ENCODE data around the gene MAPK8IP3.

The MAPK8IP3 gene

GRCh38 chr16:1818204-1818872 is 112.3 kb downstream of the MAPK8IP3 start:
- no peak for DNase-seq

- DNase-seq = no peak
Observed at GRCh38 chr16:1818873-1819525, 113.0 kb downstream of the MAPK8IP3 start.

- no peak for DNase-seq
Observed at GRCh38 chr16:1819611-1820010, 113.6 kb downstream of the MAPK8IP3 start.
